HCT116 (cell line): ENCODE measurements around the gene CMC1.

Experiments used
- CEBPB ChIP-seq: IDR thresholded peaks from 2 replicates; pipeline ENCODE4 v1.6.1; 2012; ENCODE audit warnings: low read depth
- ELF1 ChIP-seq: IDR thresholded peaks from 2 replicates; pipeline ENCODE4 v1.6.1; 2012; ENCODE audit warnings: low read depth, borderline replicate concordance
- EZH2 ChIP-seq: fragments of 200-600 bp; sonication (generic); IDR thresholded peaks from 2 replicates; pipeline ENCODE4 v1.6.1; 2017; ENCODE audit warnings: antibody characterized with exemption, mixed run types
- EZH2phosphoT487 ChIP-seq: fragments of 200-600 bp; IDR thresholded peaks from 2 replicates; pipeline ENCODE4 v1.6.1; 2018; ENCODE audit warnings: antibody characterized with exemption, borderline replicate concordance
- FOSL1 ChIP-seq: IDR thresholded peaks from 2 replicates; pipeline ENCODE4 v1.6.1; 2012; ENCODE audit warnings: low read depth
- JUND ChIP-seq: IDR thresholded peaks from 2 replicates; pipeline ENCODE4 v1.6.1; 2012
- POLR2A ChIP-seq: IDR thresholded peaks from 2 replicates; pipeline ENCODE4 v1.7.0; 2011; ENCODE audit warnings: borderline replicate concordance; ENCODE audit not compliant: insufficient read depth, insufficient read length; ENCODE audit errors: extremely low read depth
- POLR2AphosphoS5 ChIP-seq: IDR thresholded peaks from 2 replicates; pipeline ENCODE4 v1.6.1; 2011; ENCODE audit warnings: mild to moderate bottlenecking, low read depth, low read length, moderate library complexity
- RAD21 ChIP-seq: IDR thresholded peaks from 2 replicates; pipeline ENCODE4 v1.6.1; 2012; ENCODE audit warnings: low read depth, mild to moderate bottlenecking
- TCF7L2 ChIP-seq: IDR thresholded peaks from 2 replicates; pipeline ENCODE4 v1.7.0; 2011; ENCODE audit warnings: borderline replicate concordance, inconsistent platforms; ENCODE audit not compliant: insufficient read depth, insufficient read length; ENCODE audit errors: extremely low read depth
- ZNF274 ChIP-seq: fragments of 200-500 bp; sonication (Bioruptor generic); IDR thresholded peaks from 2 replicates; pipeline ENCODE4 v1.6.1; 2014; ENCODE audit warnings: mild to moderate bottlenecking, low read depth, low read length, inconsistent platforms
- TF ChIP-seq, protein P1 (sequence below), 3 experiments: fragments of 200-600 bp in 1 of 3; sonication (generic) in 1 of 3; IDR thresholded peaks in 2 of 3; conservative IDR thresholded peaks in 1 of 3; 2 replicates each; pipeline ENCODE4 v1.5.1; 2012 to 2017; ENCODE audit warnings: low read depth in 2 of 3, low read length in 2 of 3, antibody characterized with exemption in 1 of 3, borderline replicate concordance in 1 of 3, control low read depth in 1 of 3, mild to moderate bottlenecking in 1 of 3, mixed read lengths in 1 of 3, mixed run types in 1 of 3, moderate library complexity in 1 of 3; ENCODE audit not compliant: insufficient read depth in 1 of 3
- TF ChIP-seq, protein P2 (sequence below): IDR thresholded peaks from 2 replicates; pipeline ENCODE4 v1.6.1; 2012
- TF ChIP-seq, protein P3 (sequence below): IDR thresholded peaks from 2 replicates; pipeline ENCODE4 v1.6.1; 2012; ENCODE audit warnings: low read depth

DNA sequence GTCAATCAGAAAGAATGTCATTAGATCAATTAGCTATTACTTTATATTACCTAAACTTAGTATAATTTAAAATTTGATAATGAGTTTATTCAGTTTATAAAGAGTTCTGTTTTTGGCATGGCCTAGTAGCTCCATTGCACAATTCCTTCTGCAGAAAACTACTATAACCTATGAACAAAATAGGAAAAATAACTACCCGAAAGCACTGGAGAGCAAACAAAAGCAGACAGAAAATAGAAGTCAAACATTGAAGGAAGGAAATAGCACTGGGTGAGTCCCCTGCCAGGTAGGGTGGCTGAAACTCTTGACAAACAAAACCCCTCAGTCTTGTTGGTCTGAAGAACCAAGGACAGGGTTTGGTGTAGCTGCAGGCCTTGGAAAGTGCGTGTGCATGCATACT, 37.5 kb downstream of the CMC1 start:
- TF ChIP-seq POLR2A: no peak
- TF ChIP-seq POLR2AphosphoS5: no peak
- TF ChIP-seq, protein P1, sequence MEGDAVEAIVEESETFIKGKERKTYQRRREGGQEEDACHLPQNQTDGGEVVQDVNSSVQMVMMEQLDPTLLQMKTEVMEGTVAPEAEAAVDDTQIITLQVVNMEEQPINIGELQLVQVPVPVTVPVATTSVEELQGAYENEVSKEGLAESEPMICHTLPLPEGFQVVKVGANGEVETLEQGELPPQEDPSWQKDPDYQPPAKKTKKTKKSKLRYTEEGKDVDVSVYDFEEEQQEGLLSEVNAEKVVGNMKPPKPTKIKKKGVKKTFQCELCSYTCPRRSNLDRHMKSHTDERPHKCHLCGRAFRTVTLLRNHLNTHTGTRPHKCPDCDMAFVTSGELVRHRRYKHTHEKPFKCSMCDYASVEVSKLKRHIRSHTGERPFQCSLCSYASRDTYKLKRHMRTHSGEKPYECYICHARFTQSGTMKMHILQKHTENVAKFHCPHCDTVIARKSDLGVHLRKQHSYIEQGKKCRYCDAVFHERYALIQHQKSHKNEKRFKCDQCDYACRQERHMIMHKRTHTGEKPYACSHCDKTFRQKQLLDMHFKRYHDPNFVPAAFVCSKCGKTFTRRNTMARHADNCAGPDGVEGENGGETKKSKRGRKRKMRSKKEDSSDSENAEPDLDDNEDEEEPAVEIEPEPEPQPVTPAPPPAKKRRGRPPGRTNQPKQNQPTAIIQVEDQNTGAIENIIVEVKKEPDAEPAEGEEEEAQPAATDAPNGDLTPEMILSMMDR (IDR thresholded peaks at IDR 0.05 in 2 of 3, conservative IDR thresholded peaks at IDR 0.05 in 1 of 3; ENCODE audit: borderline replicate concordance in 1 of 3, insufficient read depth in 1 of 3, low read depth in 2 of 3, low read length in 2 of 3): no peak
- no peak for TF ChIP-seq EZH2phosphoT487
- TF ChIP-seq FOSL1: no peak
- no peak for TF ChIP-seq RAD21
- no peak for TF ChIP-seq JUND
- TF ChIP-seq, protein P2, sequence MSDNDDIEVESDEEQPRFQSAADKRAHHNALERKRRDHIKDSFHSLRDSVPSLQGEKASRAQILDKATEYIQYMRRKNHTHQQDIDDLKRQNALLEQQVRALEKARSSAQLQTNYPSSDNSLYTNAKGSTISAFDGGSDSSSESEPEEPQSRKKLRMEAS: no peak
- no peak for TF ChIP-seq TCF7L2
- TF ChIP-seq ELF1: no peak
- no peak for TF ChIP-seq ZNF274
- no peak for TF ChIP-seq CEBPB
- TF ChIP-seq, protein P3, sequence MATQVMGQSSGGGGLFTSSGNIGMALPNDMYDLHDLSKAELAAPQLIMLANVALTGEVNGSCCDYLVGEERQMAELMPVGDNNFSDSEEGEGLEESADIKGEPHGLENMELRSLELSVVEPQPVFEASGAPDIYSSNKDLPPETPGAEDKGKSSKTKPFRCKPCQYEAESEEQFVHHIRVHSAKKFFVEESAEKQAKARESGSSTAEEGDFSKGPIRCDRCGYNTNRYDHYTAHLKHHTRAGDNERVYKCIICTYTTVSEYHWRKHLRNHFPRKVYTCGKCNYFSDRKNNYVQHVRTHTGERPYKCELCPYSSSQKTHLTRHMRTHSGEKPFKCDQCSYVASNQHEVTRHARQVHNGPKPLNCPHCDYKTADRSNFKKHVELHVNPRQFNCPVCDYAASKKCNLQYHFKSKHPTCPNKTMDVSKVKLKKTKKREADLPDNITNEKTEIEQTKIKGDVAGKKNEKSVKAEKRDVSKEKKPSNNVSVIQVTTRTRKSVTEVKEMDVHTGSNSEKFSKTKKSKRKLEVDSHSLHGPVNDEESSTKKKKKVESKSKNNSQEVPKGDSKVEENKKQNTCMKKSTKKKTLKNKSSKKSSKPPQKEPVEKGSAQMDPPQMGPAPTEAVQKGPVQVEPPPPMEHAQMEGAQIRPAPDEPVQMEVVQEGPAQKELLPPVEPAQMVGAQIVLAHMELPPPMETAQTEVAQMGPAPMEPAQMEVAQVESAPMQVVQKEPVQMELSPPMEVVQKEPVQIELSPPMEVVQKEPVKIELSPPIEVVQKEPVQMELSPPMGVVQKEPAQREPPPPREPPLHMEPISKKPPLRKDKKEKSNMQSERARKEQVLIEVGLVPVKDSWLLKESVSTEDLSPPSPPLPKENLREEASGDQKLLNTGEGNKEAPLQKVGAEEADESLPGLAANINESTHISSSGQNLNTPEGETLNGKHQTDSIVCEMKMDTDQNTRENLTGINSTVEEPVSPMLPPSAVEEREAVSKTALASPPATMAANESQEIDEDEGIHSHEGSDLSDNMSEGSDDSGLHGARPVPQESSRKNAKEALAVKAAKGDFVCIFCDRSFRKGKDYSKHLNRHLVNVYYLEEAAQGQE: no peak
- TF ChIP-seq EZH2: no peak
